Colonic mucosa (tissue), 4 donors: Measurements from ENCODE around the gene SUSD3. TPM values are rescaled to one million over a fixed set of nuclear protein-coding genes. Genes with fewer than 3 reads are reported as not detected.

Experiments used
- DNase-seq: peaks from one replicate; pipeline ENCODE4 v3.0.0-alpha.2; 2020
- H3K27ac ChIP-seq: fragments of 200-600 bp; one replicate; pipeline ENCODE4 v1.8.0; 2021
- H3K27me3 ChIP-seq: fragments of 200-600 bp; one replicate; pipeline ENCODE4 v1.8.0; 2021
- H3K36me3 ChIP-seq: fragments of 200-600 bp; one replicate; pipeline ENCODE4 v1.8.0; 2021
- H3K4me1 ChIP-seq: fragments of 200-600 bp; one replicate; pipeline ENCODE4 v1.8.0; 2021; ENCODE audit warnings: mild to moderate bottlenecking
- H3K4me3 ChIP-seq: fragments of 200-600 bp; one replicate; pipeline ENCODE4 v1.8.0; 2021
- H3K9ac ChIP-seq, 2 donors: one replicate each; pipeline ENCODE4 v1.7.0; 2013; ENCODE audit warnings: control low read depth in 2 of 2, low read depth in 2 of 2, low read length in 2 of 2
- H3K9me3 ChIP-seq: fragments of 200-600 bp; one replicate; pipeline ENCODE4 v1.8.0; 2021
- intact Hi-C: fragments of 100-400 bp; cut with DNase I; formaldehyde crosslinking; loops from one replicate; pipeline ENCODE4 v1.14.1; 2022
- total RNA-seq, 2 donors: library from RNA; stranded (reverse); fragmentation: NEBNext Ultra II Directional in 1 of 2; extraction: Animal tissue kit (Norgen Biotek cat#: 25700) in 1 of 2; gene quantifications; one replicate each; pipeline ENCODE4 v1.2.1, GENCODE V29; 2021
- TF ChIP-seq, protein P1 (sequence below): fragments of 200-600 bp; IDR thresholded peaks from one replicate; pipeline ENCODE4 v1.8.0; 2022; ENCODE audit warnings: antibody characterized with exemption, mild to moderate bottlenecking
- donor health status: healthy.
- donor health status: DM: no; HTN: no; CAD: no.
- donor health status: DM: no; HTN: no; CAD: no.

Gene SUSD3
- total RNA-seq, 2 donors from 2014 or later, result 1.6 to 2.2 TPM

DNA sequence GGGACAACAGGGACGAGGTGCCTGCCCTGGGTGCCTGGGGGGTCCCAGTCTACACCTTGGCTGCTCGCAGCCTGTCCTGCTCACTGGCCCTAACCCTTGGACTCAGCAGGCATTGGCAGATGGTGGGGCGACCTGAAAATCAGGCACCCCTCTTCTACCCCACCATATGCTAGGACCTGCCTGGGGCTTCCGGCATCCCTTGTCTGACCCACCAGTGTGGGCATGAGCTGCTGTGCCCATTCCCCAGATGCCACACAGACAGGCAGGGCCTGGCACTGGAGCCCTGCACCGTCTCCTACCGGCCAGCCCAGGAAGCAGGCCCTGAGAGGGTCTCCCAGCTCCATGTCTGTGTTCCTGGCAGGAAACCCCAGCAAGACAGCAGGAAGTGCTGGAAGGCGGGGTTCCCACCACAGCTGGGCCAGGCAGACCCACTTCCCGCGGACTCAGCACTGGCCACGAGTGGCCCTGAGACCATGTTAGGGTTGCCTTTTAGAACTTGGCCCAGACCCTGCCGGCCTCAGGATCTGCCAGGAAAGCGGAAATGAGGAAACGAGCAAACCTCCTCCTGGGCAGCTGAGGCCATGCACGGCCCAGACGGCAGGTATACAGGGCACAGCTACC is 72.5 kb downstream of the SUSD3 start:
- no peak for DNase-seq

DNA sequence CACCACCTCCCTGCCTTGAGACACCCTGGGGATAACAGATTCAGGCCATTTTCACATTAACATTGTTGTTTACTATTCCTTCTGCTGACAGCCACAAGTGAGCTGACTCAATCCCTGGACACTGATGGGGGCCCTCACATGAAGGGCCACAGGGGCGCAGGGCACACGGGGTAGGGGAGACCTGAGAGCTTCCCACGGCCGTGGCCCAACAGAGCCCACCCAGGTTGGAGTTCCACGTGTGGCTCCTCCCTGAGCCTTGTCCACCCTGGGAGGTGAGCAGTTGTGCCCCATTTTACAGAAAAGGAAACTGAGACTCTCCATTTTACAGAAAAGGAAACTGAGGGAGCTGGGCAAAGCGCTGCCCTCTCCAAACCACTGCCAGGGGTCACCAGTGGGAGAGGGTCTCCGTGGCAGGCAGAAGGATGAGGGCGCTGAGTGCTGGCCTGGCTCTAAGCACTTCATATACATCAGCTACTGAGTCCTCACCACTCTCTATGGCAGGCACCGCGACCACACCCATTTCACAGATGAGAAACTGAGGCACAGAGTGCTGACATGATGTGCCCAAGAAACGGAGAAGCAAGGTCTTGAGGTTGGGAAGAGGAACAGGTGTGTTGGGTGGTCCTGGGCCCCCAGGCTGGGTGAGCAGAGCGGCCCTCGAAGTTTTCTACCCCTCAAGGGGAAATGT is 73.2 kb downstream of the SUSD3 start:
- intact Hi-C loops, result no loop called here
- peak overlapping the region; percentile 83 for H3K27ac ChIP-seq
- TF ChIP-seq, protein P1, sequence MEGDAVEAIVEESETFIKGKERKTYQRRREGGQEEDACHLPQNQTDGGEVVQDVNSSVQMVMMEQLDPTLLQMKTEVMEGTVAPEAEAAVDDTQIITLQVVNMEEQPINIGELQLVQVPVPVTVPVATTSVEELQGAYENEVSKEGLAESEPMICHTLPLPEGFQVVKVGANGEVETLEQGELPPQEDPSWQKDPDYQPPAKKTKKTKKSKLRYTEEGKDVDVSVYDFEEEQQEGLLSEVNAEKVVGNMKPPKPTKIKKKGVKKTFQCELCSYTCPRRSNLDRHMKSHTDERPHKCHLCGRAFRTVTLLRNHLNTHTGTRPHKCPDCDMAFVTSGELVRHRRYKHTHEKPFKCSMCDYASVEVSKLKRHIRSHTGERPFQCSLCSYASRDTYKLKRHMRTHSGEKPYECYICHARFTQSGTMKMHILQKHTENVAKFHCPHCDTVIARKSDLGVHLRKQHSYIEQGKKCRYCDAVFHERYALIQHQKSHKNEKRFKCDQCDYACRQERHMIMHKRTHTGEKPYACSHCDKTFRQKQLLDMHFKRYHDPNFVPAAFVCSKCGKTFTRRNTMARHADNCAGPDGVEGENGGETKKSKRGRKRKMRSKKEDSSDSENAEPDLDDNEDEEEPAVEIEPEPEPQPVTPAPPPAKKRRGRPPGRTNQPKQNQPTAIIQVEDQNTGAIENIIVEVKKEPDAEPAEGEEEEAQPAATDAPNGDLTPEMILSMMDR, result no peak
- H3K9me3 ChIP-seq, result no peaks in the 10 kb centered on the region
- peak overlapping the region; percentile 71 for H3K4me3 ChIP-seq
- no peaks in the 10 kb centered on the region for H3K27me3 ChIP-seq
- H3K9ac ChIP-seq, result peak overlapping the region; percentile 40 to 95
- H3K4me1 ChIP-seq, result peaks cover 28% of the 10 kb centered on the region
- no peak for DNase-seq
- H3K36me3 ChIP-seq, result no peaks in the 10 kb centered on the region

More for the DNA sequence above, 72.5 kb downstream of the SUSD3 start:
- Histone ChIP-seq H3K4me3 (no peak overlapping the region), H3K9ac (peak overlapping the region; percentile 40 to 67), H3K4me1 (peaks cover 28% of the 10 kb centered on the region), H3K9me3 (no peaks in the 10 kb centered on the region), H3K27me3 (no peaks in the 10 kb centered on the region), H3K27ac (peak overlapping the region; percentile 83), H3K36me3 (no peaks in the 10 kb centered on the region)
- intact Hi-C loops, result no loop called here
- TF ChIP-seq, protein P1, result no peak

DNA sequence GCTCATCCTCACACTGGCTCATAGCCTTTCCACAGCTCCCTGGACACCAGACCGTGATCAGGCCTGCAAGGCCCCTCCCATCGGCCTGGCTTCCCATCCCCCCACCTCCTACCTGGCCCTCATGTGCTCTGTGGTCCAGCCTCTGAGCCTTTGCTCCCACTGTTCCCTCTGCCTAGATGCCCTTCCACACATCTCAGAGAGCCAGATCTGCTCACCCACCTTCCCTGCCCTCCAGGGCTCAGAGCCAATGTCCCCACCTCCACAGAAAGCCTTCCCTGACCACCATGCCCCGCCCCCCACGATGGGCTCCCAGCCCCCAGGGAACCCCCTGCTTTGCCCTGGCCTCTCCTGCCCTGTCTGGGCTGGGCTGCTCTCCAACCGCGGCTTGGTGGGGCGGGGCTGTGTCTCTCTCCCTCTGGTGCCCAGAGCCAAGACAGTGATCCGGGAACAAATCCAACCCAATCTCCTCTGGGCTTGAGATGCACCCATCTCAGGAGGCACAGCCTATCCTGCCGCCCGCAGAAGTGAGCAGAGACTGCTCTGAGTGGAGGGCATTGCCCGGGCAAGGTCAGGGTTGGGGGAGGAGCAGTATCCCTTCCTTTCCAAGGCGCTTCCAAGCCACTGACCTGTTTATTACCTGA is 73.9 kb downstream of the SUSD3 start:
- peak overlapping the region; percentile 71 for H3K4me3 ChIP-seq
- TF ChIP-seq, protein P1, result no peak
- H3K36me3 ChIP-seq, result no peaks in the 10 kb centered on the region
- intact Hi-C loops, result no loop called here
- peak; percentile 75 for DNase-seq
- H3K27me3 ChIP-seq, result no peaks in the 10 kb centered on the region
- peaks cover 23% of the 10 kb centered on the region for H3K4me1 ChIP-seq
- no peaks in the 10 kb centered on the region for H3K9me3 ChIP-seq
- peak overlapping the region; percentile 83 for H3K27ac ChIP-seq
- peak overlapping the region; percentile 59 to 95 for H3K9ac ChIP-seq

DNA sequence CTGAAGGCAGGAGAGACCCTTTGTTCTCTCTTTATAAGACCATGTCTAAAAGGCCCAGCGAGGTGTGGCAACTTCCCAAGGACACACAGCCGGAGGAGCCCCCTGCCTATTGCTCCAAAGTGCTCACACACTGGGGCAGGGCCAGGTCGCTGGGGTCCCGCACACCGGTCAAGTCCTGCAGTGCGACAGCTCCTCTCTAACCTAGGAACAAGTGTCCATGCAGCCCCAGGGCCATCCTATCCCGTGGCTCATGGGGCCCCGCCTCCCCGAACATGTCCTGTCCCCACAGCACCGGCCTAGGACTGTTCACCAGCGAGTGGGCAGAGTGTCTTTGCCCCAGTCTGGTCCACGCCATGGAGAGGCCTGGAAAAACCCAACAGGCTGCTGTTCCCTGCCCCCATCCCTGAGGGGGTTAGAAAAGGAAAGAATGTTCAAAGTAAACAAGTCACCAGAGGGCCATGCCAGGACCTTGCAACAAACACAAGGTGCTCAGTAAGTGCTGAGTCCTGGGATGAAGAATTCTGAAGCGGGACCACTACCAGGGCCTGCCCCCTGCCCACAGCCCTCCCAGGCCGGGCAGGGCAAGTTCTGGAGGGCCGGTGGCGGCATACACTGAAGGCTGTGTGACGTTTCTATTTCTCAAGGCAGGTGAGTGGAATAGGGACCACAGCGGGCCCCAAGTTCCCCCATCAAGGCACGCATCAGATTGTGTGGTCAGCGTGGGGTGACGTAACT is 74.6 kb downstream of the SUSD3 start:
- intact Hi-C loops, result no loop called here
- no peaks in the 10 kb centered on the region for H3K27me3 ChIP-seq
- peak overlapping the region; percentile 71 for H3K4me3 ChIP-seq
- H3K36me3 ChIP-seq, result no peaks in the 10 kb centered on the region
- peaks cover 23% of the 10 kb centered on the region for H3K4me1 ChIP-seq
- TF ChIP-seq, protein P1, result no peak
- peak overlapping the region; percentile 59 to 95 for H3K9ac ChIP-seq
- H3K27ac ChIP-seq, result peak overlapping the region; percentile 83
- DNase-seq, result peak; percentile 54
- no peaks in the 10 kb centered on the region for H3K9me3 ChIP-seq

DNA sequence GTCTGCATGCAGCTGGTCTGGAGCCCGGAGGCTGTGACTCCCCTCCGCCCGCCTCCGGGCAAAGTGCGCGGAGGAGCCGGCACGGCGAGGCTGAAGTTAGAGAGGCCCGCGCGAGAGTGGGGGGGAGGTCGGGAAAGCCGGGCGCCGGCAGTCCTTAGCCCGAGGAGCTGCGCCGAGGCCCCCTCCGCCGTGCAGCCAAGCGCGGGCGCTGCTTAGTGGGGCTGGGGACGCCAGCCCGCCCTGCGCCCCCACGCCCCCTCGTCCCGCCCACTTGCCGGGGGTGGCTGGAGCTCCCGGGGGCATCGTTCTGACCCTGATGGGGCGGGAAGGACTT is 75.1 kb downstream of the SUSD3 start:
- Histone ChIP-seq H3K4me3 (peak overlapping the region; percentile 71), H3K27me3 (no peaks in the 10 kb centered on the region), H3K9me3 (no peaks in the 10 kb centered on the region), H3K36me3 (no peaks in the 10 kb centered on the region), H3K27ac (peak overlapping the region; percentile 83), H3K4me1 (peaks cover 23% of the 10 kb centered on the region), H3K9ac (peak overlapping the region; percentile 59 to 95)
- intact Hi-C loops, result no loop called here
- peak; percentile 81 for DNase-seq
- TF ChIP-seq, protein P1, result no peak
